GM18505 (cell line): ENCODE measurements around the gene SOD1.
"Not testable (repeated sequence)": the region's sequence is repeated elsewhere in the genome, so short reads cannot be mapped to it uniquely, and the experiment has no call there.

Source experiments
- ATAC-seq: cut with Tn5 transposase; IDR thresholded peaks from one replicate; pipeline ENCODE4 v1.9.1; 2021; ENCODE audit not compliant: unreplicated experiment
- POLR2A ChIP-seq: IDR thresholded peaks from 4 replicates; pipeline ENCODE4 v1.6.1; 2011; ENCODE audit warnings: borderline replicate concordance; ENCODE audit not compliant: insufficient read depth, insufficient read length; ENCODE audit errors: extremely low read depth

Gene SOD1

DNA sequence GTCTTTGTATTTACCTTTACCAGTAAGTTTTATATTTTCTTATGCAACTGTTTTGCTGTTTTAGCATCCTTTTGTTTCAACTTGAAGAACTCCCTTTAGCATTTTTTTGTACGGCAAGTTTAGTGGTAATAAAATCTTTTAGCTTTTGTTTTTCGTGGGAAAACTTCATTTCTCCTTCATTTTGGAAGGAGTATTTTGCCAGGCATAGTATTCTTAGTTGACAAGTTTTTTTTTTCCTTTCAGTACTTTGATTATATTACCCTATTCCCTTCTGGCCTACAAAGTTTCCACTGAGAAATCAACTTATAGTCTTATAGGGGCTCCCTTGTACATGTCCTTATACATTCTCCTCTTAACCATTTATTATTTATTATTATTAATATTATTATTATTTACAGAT lies 22.6 kb upstream of the SOD1 start:
- no peak for TF ChIP-seq POLR2A
- no peak for ATAC-seq

DNA sequence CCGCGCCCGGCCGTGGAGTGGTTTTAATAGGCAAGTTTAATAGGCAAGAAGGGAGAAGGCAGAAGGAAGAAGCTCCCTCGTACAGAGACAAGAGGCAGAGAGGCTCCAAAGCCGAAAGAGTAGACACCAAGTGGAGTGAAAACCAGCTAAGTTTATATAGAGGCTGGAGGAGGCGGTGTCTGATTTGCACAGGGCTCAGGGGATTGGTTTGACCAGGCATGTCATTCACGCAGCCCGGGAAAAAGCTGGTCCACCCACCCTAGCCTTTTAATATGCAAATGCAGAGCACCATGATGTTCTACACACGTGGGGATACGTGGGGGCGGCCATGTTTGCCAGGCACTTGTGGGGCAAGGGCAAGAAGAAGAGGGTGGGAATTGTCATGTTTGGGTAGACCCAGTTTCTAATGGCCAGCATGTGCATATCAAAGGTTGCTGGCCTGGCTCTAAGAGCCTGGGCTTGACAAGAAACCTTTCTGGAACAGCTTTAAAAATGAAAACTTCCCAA lies 18.0 kb upstream of the SOD1 start:
- no peak for ATAC-seq
- no peak for TF ChIP-seq POLR2A

DNA sequence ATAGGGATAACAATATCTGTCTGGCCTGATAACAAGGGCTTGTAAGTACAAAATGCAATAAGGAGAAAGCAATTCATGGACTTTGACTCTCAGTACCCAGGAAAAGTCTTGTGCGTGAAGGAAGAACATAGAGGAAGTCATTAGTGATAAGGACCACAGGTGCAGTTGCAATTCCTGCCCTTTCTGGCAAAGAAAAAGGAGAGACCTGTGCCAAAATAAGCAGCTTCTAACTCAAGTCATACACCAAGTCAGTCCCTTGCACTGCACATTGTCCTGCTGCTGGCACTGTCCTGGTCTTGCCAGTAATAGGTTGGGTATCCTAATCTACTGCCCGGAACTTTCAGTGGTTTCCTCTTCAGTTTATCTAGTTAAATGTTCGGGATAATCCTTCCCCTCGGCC lies 14.8 kb upstream of the SOD1 start:
- TF ChIP-seq POLR2A, result no peak
- ATAC-seq, result no peak

DNA sequence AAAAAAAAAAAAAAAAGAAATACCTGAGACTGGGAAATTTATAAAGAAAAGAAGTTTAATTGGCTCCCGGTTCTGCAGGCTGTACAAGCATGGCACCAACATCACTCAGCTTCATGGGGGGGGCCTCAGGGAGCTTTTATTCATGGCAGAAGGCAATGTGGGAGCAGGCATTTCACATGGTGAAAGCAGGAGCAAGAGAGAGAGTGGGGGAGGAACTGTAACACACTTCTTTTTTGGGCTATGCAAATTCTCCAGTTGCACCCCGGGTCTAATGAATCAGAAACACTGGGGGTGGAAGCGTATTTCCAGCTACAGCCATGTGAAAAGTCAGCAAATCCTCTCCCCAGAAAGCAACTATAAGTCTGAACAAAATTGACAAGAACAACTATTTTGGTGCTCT lies 11.8 kb upstream of the SOD1 start:
- ATAC-seq, result no peak
- no peak for TF ChIP-seq POLR2A

DNA sequence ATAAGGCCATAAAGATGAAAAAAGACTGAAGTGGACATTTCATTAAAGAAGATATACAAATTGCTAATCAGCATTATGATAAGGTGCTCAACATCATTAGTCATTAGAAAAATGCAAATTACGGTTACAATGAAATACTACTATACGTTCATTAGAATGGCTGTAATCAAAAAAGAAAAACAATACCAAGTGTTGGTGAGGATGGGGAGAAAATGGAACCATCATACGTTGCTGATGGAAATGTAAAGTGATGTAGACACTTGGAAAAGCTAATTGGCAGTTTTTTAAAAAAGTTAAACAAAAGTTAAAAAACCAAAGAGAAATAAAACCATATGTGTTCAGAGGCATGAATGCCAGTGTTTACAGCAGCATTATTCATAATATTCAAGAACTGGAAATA lies 8.6 kb upstream of the SOD1 start:
- TF ChIP-seq POLR2A, result no peak
- ATAC-seq, result no peak

DNA sequence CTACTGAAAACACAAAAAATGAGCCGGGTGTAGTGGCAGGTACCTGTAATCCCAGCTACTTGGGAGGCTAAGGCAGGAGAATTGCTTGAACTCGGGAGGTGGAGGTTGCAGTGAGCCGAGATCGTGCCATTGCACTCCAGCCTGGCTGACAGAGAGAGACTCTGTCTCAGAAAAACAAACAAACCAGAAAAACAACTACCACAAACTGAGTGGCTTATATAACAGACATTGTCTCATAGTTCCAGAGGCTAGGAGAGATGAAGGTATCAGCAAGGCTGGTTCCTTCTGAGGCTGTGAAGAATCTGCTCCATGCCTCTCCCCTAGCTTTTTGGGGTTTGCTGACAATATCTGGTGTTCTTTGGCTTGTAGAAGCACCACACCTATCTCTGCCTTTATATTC lies 8.0 kb upstream of the SOD1 start:
- ATAC-seq, result not testable (repeated sequence)

DNA sequence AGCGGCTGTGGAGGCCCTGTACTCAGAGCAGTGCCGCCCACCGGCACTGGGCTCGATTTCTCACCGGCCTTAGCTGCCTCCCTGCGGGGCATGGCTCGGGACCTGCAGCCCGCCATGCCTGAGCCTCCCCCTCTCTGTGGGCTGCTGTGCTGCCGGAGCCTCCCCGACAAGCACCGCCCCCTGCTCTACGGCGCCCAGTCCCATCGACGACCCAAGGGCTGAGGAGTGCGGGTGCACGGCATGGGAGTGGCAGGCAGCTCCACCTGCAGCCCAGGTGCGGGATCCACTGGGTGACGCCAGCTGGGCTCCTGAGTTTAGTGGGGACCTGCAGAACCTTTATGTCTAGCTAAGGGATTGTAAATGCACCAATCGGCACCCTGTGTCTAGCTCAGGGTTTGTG lies 5.2 kb upstream of the SOD1 start:
- TF ChIP-seq POLR2A, result no peak
- ATAC-seq, result no peak

DNA sequence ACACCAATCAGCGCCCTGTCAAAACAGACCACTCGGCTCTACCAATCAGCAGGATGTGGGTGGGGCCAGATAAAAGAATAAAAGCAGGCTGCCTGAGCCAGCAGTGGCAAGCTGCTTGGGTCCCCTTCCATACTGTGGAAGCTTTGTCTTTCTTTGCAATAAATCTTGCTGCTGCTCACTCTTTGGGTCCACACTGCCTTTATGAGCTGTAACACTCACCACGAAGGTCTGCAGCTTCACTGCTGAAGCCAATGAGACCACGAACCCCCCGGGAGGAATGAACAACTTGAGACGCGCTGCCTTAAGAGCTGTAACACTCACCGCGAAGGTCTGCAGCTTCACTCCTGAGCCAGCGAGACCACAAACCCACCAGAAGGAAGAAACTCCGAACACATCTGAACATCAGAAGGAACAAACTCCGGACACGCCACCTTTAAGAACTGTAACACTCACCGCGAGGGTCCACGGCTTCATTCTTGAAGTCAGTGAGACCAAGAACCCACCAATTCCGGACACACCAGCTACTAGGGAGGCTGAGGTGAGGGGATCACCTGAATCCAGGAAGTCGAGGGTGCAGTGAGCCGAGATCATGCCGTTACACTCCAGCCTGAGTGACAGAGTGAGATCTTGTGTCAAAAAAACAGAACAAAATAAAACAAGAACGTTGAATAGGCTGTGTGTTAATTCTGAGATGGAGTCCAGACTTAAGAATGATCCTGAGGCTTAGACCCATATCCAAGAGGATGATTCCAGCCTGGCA lies 4.5 kb upstream of the SOD1 start:
- not testable (repeated sequence) for ATAC-seq

DNA sequence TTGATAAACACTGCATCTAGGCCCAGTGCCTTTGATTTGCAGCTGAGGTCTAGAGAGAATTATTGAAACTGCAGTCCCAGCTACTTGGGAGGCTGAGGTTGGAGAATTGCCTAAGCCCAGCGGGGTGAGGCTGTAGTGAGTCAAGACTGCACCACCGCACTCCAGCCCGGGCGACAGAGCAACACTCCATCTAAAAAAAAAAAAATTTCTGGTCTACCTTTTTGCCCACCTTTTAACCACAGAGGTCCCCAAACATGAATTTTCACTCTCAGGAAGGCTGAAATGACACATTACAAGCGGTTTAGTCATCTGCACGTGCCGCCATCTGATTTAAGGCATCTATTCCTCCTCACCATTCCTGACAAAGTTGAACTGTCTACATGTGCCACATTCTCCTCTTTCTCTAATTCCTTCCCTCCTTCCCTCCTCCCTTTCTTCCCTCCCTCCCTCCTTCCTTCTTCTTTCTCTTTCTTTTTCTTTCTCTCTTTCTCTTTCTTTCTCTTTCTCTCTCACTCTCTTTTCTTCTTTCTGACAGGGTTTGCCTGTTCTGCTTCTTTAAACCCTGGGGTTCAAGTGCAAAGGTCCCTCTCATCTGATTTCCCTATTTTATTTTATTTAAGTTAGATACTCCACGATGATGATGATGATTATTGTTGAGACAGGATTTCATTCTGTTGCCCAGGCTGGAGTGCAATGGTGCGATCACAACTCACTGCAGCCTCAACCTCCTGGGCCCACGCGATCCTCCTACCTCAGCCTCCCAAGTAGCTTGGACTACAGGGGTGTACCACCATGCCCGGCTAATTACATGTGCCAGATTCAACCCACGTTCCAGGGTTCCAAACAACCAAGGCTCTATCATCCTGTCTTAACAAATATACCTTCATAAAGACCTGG lies 3.0 kb upstream of the SOD1 start:
- TF ChIP-seq POLR2A, result no peak
- ATAC-seq, result no peak

DNA sequence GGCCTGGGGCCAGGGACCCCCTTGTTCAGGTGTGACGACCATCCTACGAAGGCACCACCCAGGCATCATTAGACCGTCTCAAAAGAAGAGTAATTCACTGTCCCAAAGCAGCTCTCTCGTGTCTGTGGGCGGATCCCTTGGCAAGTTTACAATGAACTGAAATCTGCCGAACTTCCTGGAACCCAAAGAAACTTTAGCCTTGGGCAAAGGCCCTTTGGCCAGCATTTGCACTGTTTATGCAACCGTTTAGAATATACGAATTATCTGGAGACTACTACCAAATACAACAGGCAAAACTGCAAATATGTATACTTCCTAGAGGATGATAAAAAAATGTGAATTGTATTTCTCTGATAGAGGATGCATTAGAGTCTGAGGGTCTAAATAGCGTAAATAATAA lies 1.4 kb upstream of the SOD1 start:
- TF ChIP-seq POLR2A, result no peak
- no peak for ATAC-seq

DNA sequence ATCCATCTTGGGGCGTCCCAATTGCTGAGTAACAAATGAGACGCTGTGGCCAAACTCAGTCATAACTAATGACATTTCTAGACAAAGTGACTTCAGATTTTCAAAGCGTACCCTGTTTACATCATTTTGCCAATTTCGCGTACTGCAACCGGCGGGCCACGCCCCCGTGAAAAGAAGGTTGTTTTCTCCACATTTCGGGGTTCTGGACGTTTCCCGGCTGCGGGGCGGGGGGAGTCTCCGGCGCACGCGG lies 282 bp upstream of the SOD1 start:
- peak; percentile 12 for ATAC-seq
- TF ChIP-seq POLR2A, result no peak

DNA sequence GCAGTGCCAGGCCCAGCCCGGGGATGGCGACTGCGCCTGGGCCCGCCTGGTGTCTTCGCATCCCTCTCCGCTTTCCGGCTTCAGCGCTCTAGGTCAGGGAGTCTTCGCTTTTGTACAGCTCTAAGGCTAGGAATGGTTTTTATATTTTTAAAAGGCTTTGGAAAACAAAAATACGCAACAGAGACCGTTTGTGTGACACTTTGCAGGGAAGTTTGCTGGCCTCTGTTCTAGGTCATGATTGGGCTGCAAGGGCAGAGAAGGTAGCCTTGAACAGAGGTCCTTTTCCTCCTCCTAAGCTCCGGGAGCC lies 719 bp downstream of the SOD1 start:
- peak; percentile 36 for ATAC-seq
- TF ChIP-seq POLR2A, result no peak

DNA sequence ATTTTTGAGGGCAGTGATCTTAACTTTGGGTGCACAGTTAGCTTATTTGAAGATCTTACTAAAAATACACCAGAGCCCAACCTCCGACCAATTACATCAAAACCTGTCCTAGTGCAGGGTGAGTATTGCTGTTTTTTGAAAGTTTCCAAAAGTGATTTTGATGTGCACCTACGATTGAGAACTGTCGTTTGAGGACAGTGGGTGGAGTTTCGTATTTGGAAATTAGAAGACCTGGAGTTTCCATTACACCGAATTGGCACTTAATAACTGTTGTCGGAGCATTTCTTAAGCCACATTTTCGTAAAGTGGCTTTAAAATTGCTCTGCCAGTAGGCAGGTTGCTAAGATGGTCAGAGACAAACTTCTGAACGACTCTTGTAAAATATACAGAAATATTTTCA lies 1.1 kb downstream of the SOD1 start:
- no peak for ATAC-seq
- TF ChIP-seq POLR2A, result no peak

DNA sequence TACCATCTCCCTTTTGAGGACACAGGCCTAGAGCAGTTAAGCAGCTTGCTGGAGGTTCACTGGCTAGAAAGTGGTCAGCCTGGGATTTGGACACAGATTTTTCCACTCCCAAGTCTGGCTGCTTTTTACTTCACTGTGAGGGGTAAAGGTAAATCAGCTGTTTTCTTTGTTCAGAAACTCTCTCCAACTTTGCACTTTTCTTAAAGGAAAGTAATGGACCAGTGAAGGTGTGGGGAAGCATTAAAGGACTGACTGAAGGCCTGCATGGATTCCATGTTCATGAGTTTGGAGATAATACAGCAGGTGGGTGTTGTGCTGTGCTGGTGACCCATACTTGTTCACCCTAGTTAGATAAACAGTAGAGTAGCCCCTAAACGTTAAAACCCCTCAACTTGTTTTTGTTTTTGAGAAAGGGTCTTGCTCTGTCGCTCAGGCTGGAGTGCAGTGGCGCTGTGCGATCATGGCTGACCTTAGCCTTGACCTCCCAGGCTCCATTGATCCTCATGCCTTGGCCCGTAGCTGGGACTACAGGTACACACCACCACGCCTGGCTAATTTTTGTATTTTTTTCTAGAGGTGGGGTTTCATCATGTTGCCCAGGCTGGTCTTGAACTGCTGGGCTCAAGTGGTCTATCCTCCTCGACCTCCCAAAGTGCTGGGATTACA lies 4.2 kb downstream of the SOD1 start:
- no peak for ATAC-seq
- TF ChIP-seq POLR2A, result no peak
